GM20000 (cell line): Measurements from ENCODE around the gene STPG3.

Experiments
- DNase-seq: peaks from one replicate; pipeline ENCODE4 v3.0.0; 2012; ENCODE audit warnings: low spot score
- CTCF ChIP-seq: IDR thresholded peaks from 2 replicates; pipeline ENCODE4 v1.5.1; 2012; ENCODE audit warnings: mild to moderate bottlenecking, control low read depth; ENCODE audit errors: extremely low read depth, missing control alignments

STPG3 gene

GRCh38 chr9:137275203-137275587 lies 24.1 kb downstream of the STPG3 start:
- no peak for DNase-seq
- TF ChIP-seq CTCF: no peak

- DNase-seq: no peak
- TF ChIP-seq CTCF: no peak
Observed at GRCh38 chr9:137275588-137276472, 24.7 kb downstream of the STPG3 start.

- DNase-seq: peak; percentile 53
- no peak for TF ChIP-seq CTCF
Observed at GRCh38 chr9:137276473-137277328, 25.6 kb downstream of the STPG3 start.

GRCh38 chr9:137277329-137278041 lies 26.4 kb downstream of the STPG3 start, which contains the start of gene TOR4A:
Gene TOR4A (plus strand): TSS chr9:137277726. CDS start chr9:137278690, 964 bp downstream.
- DNase-seq: peak; percentile 96
- TF ChIP-seq CTCF: peak; percentile 4

- TF ChIP-seq CTCF: no peak
- peak; percentile 67 for DNase-seq
Observed at GRCh38 chr9:137278061-137278701, 27.1 kb downstream of the STPG3 start.

GRCh38 chr9:137278721-137279711 lies 27.9 kb downstream of the STPG3 start:
- DNase-seq: no peak
- no peak for TF ChIP-seq CTCF
